ENCODE results near the gene A3GALT2.

A3GALT2 gene

DNA sequence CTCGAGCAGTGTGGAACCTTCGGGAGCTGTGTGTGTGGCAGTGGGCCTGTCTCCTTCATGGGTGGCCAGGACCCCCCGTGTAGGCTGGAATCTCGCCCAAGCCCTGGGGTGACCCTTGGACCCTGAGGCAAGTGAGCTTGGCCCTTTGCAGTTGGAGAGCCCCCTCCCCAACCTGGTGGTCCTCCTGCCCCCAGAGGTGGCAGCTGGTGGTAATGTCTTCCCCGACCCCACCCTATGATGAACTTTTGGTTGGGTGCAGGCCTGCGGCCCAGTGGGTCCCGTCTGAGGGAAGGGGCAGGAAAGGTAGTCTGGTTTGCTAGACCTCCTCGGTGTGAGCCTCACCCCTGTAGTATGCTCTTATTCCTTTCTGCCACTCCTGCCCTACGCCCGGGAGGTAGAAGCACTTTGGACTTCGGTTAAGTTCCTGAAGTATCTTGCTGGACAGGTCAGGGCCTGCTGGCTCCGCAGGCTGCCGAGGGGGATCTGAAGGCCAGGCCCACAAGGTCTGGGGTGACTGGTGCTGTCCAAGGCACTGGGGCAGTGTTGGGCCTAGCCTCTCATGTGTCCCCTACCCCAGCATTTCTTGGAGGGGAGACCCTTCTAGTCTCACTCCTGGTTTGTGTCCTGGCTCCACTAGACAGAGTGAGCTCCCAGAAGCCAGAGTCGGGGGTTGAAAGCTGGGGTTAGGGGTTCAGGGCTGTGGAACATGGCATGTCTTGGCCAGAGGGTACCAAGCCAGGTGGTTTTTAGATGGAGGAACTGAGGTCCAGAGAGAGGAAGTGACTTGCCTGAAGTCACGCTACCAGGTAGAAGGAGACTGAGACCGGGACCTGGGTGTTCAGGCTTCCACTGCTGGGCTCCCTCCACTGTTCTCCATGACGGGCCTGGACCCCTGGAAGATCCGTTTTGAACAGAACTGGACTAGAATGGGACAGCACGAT lies 62.9 kb downstream of the A3GALT2 start:
- in situ Hi-C loops (cut with MboI; ENCODE audit: low sequenced_read_pairs), result no loop called here

DNA sequence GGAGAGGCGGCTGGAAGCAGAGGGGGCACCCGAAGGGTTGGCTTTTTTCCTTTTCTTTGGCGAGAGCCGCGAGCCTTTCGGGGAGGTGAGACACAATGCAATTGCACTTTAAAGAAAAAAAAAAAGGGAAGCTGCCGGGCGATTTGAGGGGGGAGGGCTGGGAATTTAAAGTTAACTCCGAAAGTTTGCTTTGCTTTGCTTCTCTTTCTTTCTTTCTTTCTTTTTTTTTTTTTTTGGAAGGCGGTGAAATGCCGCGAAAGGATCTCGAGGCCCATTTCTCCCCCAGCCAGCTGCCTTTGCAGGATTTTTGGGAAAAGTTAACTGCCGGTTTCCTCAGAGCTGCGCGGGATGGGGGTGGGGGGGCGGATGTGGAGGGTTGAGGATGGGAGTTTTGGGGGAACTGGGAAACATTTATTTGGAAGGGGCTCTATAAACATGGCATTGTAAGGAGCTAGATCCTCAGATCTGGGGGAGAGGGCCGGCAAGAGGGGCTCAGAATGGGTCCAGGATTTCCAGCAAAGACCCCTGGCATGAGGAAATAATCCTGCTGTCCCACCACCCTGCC lies 63.6 kb downstream of the A3GALT2 start:
- in situ Hi-C loops (cut with MboI; ENCODE audit: low sequenced_read_pairs), result no loop called here

All from HL-60/S4 treated with phorbol 12-myristate 13-acetate at 8.2 ng/mL for 4 days and 3 days (cell line).